Measurements from ENCODE around the gene RASSF4.
A peak's percentile ranks its signal among the peaks of the same experiment; 100 is the strongest.

The RASSF4 gene

DNA sequence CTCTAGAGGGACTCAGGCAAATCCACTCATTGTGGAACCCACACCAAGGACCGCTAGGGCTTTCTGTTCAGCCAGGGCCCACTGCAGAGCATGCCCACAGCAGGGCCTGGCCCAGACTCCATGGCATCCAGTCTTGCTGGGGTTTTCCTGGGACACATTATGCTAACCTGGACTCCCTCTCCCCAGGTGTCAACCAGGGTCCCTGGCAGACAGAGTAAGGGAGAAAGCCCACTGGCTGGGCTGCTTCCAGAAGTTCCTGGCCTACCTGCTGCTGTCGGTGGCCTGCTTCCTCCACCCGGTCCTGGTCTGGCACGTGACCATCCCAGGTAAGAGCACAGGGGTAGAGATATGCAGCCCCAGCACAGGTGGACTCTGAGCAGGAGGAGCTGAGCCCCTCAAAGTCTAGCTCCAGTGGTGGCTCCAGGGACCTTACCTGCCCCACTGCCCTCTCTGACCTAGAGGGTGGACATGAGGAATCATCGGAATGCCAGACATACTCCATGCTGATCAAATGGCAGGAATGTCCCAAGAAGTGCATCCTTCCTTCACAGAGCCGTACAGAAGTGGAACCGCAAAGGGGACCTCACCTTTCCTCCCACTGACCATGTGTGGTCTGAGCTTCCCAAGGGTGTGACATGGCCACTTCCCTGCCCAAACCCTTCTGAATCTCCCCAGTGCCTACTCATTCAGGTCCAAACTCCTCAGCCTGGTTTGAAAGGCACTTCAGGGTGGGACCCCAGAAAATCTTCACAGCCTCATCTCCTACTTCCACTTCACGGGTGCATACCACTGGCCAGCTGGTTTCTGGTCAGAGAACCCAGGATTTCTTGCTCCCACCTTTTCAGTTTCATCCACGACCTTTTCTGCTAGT is 25.9 kb upstream of the RASSF4 start:
- TF ChIP-seq, protein P1, sequence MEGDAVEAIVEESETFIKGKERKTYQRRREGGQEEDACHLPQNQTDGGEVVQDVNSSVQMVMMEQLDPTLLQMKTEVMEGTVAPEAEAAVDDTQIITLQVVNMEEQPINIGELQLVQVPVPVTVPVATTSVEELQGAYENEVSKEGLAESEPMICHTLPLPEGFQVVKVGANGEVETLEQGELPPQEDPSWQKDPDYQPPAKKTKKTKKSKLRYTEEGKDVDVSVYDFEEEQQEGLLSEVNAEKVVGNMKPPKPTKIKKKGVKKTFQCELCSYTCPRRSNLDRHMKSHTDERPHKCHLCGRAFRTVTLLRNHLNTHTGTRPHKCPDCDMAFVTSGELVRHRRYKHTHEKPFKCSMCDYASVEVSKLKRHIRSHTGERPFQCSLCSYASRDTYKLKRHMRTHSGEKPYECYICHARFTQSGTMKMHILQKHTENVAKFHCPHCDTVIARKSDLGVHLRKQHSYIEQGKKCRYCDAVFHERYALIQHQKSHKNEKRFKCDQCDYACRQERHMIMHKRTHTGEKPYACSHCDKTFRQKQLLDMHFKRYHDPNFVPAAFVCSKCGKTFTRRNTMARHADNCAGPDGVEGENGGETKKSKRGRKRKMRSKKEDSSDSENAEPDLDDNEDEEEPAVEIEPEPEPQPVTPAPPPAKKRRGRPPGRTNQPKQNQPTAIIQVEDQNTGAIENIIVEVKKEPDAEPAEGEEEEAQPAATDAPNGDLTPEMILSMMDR (conservative IDR thresholded peaks at IDR 0.05; ENCODE audit: low read depth, low read length), result no peak
- no peak overlapping the region for H3K4me3 ChIP-seq (ENCODE audit: low read length)
- DNase-seq (ENCODE audit: low read depth), result no peak

DNA sequence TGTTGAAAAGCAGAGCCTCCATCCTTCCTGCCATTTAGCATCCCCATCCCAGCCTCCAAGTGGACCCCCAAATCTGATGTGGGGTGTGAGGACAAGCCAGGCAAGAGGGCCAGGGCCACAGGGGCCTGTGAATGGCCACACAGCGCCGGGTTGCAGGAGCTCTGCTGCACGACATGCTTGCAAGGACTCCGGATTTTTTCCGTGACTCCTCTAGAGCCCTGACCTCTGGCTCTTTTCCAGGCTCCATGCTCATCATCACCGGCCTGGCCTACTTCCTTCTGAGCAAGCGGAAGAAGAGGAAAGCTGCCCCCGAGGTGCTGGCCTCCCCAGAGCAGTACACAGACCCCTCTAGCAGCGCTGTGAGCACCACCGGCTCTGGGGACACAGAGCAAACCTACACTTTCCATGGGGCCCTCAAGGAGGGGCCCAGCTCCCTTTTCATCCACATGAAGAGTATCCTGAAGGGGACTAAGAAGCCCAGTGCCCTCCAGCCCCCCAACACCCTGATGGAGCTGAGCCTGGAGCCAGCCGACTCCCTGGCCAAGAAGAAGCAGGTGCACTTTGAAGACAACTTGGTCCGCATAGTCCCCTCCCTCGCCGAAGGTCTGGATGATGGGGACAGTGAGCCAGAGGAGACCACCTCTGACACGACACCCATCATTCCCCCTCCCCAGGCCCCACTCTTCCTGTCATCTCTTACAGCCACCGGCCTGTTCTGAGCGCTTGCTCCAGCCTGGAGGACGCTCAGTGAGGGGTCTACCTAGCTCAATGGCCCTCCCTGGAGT is 25.0 kb upstream of the RASSF4 start:
- DNase-seq (ENCODE audit: low read depth), result no peak
- H3K4me3 ChIP-seq (ENCODE audit: low read length), result no peak overlapping the region
- TF ChIP-seq, protein P1 (conservative IDR thresholded peaks at IDR 0.05; ENCODE audit: low read depth, low read length), result no peak

DNA sequence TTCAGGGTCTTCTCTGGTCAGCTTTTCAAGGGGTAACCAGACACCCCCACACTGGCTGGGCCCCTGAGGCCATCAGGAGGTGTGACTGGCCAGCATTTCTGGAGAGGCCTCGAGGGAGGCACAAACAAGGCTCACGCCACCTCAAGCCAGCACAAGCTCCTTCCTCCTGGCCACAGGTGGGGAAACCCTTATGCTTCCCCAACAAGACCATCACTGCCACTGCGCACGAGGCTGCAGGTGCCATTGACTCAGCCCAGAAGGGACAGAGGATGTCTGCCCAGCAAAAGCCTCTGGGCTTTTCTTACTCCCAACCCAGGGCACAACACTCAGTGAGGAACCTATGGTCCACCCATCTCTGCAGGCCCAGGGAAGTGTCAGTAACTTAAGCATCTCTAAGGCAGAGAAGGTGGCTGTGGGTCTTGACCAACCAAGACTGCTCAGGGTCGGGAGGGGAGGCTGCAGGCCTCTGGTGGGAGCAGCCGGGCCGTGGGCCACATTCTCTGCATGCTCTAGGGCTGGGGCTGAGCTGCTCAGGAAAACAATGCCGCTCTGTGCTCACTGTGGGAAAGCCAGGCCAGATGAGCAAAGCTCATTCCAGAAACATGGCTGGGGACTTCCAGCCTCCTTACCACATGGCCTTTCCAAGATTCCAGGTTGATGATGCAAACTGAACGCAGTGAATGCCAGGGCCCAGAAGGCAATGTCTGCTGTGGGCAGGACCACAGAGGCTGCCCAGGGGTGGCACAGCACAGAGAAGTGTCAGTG is 24.2 kb upstream of the RASSF4 start:
- TF ChIP-seq, protein P1 (conservative IDR thresholded peaks at IDR 0.05; ENCODE audit: low read depth, low read length), result peak; percentile 5

DNA sequence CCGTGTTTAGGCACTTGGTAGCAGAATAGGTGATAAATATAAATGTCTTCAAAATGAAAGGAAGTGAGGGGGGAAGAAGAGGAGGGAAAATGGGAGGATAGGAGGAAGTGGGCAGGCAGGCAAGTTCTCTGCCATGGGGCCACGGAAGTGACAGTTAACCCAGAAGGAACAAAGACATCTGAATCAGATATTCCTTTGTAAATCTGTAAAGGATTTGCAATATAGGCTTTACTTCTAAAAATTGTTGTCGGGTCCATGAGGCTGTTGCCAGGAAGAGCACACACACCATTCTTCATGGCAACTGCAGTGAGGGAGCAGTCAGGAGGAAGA is 23.7 kb upstream of the RASSF4 start:
- DNase-seq (ENCODE audit: low read depth), result no peak
- no peak overlapping the region for H3K4me3 ChIP-seq (ENCODE audit: low read length)
- TF ChIP-seq, protein P1 (conservative IDR thresholded peaks at IDR 0.05; ENCODE audit: low read depth, low read length), result no peak

More for the DNA sequence above, 24.2 kb upstream of the RASSF4 start:
- DNase-seq (ENCODE audit: low read depth), result peak; percentile 92
- no peak overlapping the region for H3K4me3 ChIP-seq (ENCODE audit: low read length)

DNA sequence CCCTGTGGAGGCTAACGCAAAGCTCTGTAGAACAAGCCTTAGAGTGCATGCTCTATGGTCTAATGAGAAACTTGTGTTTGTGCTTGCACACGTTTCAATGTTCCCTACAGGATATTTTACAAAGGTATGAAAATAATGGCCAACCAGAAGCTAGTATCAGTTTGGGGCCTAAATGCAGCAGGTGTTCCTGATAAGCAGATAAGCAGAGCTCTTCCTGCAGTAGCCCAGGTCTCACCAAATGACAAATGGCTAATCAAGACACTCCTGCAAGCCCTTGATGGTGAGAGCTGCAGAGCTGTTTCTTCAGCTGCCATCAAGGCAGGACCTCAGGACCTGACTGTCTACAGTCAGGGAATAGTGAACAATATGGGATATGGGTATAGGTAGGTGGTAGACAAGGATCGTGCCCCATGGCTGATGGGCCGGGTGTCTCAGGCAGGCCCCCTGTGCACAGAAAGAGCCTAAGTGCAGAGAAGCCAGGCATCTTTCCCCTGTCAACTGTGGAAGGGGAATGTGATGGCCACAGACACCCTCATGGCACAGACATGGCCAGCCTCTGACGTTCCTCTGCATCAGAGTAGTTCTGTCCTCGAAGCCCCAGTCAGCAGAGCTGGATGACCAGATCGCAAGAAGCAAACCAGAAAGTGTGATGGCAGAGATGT is 23.2 kb upstream of the RASSF4 start:
- TF ChIP-seq, protein P1 (conservative IDR thresholded peaks at IDR 0.05; ENCODE audit: low read depth, low read length), result no peak
- no peak overlapping the region for H3K4me3 ChIP-seq (ENCODE audit: low read length)
- no peak for DNase-seq (ENCODE audit: low read depth)

DNA sequence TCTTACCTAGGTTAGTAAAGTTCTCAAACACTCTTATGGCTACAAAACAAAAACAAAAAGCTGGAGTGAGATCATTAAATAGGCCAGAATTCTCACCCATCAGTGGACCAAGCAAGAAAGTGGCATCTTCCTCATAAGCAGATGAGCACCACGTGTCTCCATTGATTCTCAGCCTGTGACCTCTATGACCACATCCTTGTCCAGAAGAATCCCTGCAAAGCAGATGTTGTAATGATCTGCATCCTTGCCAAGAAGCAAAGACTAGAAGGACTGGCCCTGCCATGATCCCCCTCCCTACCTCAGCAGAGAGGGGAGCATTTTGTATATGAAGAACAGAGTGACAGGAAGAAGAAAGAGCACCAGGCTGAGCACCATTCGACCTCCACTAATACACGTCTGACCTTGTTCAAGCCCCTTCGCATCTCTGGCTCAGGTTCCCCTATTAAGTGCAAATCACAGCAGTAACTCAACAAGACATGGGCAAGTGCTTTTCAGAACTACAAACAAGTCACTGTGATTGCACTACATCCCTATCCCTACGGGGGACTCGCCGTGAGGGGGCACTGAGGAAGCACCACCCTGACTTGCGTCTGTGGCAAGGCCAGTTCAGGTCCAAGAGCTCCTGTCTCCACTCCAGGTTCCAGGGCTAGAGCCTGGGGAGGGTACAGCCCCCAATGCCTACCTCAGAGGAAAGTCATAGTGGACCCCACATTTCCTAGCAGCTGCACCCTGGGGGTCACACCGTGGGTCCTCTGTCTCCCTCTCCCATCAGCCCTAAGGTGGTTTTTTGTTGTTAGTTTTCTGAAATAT is 22.2 kb upstream of the RASSF4 start:
- no peak overlapping the region for H3K4me3 ChIP-seq (ENCODE audit: low read length)
- TF ChIP-seq, protein P1 (conservative IDR thresholded peaks at IDR 0.05; ENCODE audit: low read depth, low read length), result no peak
- DNase-seq (ENCODE audit: low read depth), result no peak
